Activated naive CD4-positive, alpha-beta T cell treated with anti-CD3 and anti-CD28 coated beads for 36 hours (primary cell): ENCODE results near the gene NCOR1. TPM values are rescaled to one million over a fixed set of nuclear protein-coding genes. Genes with fewer than 3 reads are reported as not detected.

Source experiments
- CTCF ChIA-PET: fragments of 350-600 bp; sonication (Branson Sonifier 250); formaldehyde crosslinking; loops from one replicate; lab custom pipeline; 2021; ENCODE audit warnings: antibody characterized with exemption; lab: Charles Lee
- DNase-seq: peaks from one replicate; pipeline ENCODE4 v3.0.0-alpha.2; 2020
- H3K27ac Mint-ChIP-seq: one replicate; pipeline ENCODE4 v1.8.0; 2021; ENCODE audit warnings: mild to moderate bottlenecking, mixed read lengths
- H3K27me3 Mint-ChIP-seq: one replicate; pipeline ENCODE4 v1.8.0; 2021; ENCODE audit warnings: low read depth, mixed read lengths
- H3K36me3 Mint-ChIP-seq: one replicate; pipeline ENCODE4 v1.8.0; 2021; ENCODE audit warnings: low read depth, mixed read lengths
- H3K4me1 Mint-ChIP-seq: one replicate; pipeline ENCODE4 v1.8.0; 2021; ENCODE audit warnings: low read depth, mixed read lengths
- H3K4me3 Mint-ChIP-seq: one replicate; pipeline ENCODE4 v1.8.0; 2021; ENCODE audit warnings: mild to moderate bottlenecking, moderate library complexity, mixed read lengths
- H3K9me3 Mint-ChIP-seq: one replicate; pipeline ENCODE4 v1.8.0; 2021; ENCODE audit warnings: mixed read lengths
- intact Hi-C: fragments of 100-400 bp; cut with micrococcal nuclease; formaldehyde crosslinking; loops from one replicate; pipeline ENCODE4 v1.15.1; 2023
- total RNA-seq, 2 experiments: library from RNA; stranded (reverse); gene quantifications; one replicate each; pipeline ENCODE4 v1.2.3, GENCODE V29; 2021

NCOR1 gene
- total RNA-seq, 2 experiments from 2014 or later, result 101 to 104 TPM

- no peak for DNase-seq
- no peaks in the 10 kb centered on the region for H3K4me1 Mint-ChIP-seq
- no peaks in the 10 kb centered on the region for H3K9me3 Mint-ChIP-seq
- H3K27me3 Mint-ChIP-seq, result no peaks in the 10 kb centered on the region
- H3K27ac Mint-ChIP-seq, result no peak overlapping the region
- peaks cover 29% of the 10 kb centered on the region for H3K36me3 Mint-ChIP-seq
- CTCF ChIA-PET, result no interaction called here
- H3K4me3 Mint-ChIP-seq, result no peak overlapping the region
- intact Hi-C loops, result no loop called here
These were observed 109.0 kb downstream of the NCOR1 start for GRCh38 chr17:16106161-16106891.

- intact Hi-C loops, result no loop called here
- CTCF ChIA-PET, result no interaction called here
- H3K9me3 Mint-ChIP-seq, result no peaks in the 10 kb centered on the region
- DNase-seq, result no peak
- H3K36me3 Mint-ChIP-seq, result peaks cover 31% of the 10 kb centered on the region
- H3K27ac Mint-ChIP-seq, result no peak overlapping the region
- H3K27me3 Mint-ChIP-seq, result no peaks in the 10 kb centered on the region
- H3K4me1 Mint-ChIP-seq, result no peaks in the 10 kb centered on the region
- no peak overlapping the region for H3K4me3 Mint-ChIP-seq
These were observed 111.1 kb downstream of the NCOR1 start for GRCh38 chr17:16104189-16104588.

DNA sequence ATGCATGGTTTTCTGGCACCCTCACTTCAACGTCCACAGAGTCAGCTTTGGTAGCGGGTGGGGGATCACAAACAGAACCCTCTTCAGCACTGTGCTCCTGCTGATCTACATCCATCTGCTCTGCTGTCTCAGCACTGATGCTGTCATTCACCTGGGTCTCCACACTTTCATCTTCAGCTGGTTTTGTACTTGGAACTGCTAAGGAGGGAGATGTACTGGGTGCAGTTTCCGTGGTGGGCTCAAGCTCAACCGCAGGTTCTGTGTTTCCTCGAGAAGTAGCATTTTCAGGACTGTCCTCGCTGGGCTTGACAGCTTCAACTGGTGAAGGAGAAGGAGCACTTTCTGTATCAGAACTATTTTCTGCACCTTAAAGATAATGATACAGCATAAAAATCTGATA lies 113.9 kb downstream of the NCOR1 start:
- H3K4me3 Mint-ChIP-seq, result no peak overlapping the region
- CTCF ChIA-PET, result no interaction called here
- H3K4me1 Mint-ChIP-seq, result no peaks in the 10 kb centered on the region
- H3K27me3 Mint-ChIP-seq, result no peaks in the 10 kb centered on the region
- peaks cover 38% of the 10 kb centered on the region for H3K36me3 Mint-ChIP-seq
- DNase-seq, result no peak
- intact Hi-C loops, result no loop called here
- no peak overlapping the region for H3K27ac Mint-ChIP-seq
- no peaks in the 10 kb centered on the region for H3K9me3 Mint-ChIP-seq

DNA sequence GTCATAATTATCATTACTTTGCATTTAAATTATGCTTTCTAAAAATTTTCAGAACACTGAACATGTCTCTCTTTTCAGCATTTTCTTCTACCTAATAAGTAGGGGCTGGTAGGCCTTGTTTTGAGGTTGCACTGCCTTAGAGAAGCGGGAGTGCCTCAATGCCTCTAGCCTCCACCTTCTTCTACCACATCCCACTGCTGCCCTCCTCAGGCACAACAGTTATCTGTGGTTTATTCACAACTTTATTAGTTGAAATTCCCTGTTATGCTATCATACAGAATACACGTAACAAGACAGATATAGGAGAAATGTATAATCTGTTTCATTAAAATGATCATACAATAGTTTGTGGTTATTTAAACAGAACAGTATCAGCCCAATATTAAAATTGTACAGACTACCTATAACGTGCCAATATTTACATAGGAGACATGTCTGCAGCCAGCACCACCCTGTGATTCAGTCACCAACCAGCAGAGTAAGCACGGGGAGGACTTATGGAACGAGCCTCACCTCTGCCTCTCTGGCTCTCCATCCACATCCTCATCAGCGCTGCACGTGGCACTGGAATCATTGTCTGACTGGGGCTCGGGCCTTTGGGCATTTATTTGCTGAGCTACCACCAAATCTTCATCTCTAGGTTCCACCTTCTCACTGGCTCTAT lies 114.5 kb downstream of the NCOR1 start:
- no peak overlapping the region for H3K4me3 Mint-ChIP-seq
- H3K27ac Mint-ChIP-seq, result no peak overlapping the region
- intact Hi-C loops, result no loop called here
- no peak for DNase-seq
- H3K4me1 Mint-ChIP-seq, result no peaks in the 10 kb centered on the region
- CTCF ChIA-PET, result no interaction called here
- H3K36me3 Mint-ChIP-seq, result peaks cover 40% of the 10 kb centered on the region
- H3K27me3 Mint-ChIP-seq, result no peaks in the 10 kb centered on the region
- no peaks in the 10 kb centered on the region for H3K9me3 Mint-ChIP-seq

- no peak for DNase-seq
- Mint-ChIP-seq H3K27me3 (no peaks in the 10 kb centered on the region), H3K9me3 (no peaks in the 10 kb centered on the region), H3K4me1 (peaks cover 3% of the 10 kb centered on the region), H3K4me3 (no peak overlapping the region), H3K27ac (no peak overlapping the region), H3K36me3 (peaks cover 26% of the 10 kb centered on the region)
- CTCF ChIA-PET, result interaction anchor here (0.6 kb wide), 1 partner anchor 239 kb away, joined by 3 read pairs; no protein-coding TSS in a partner anchor
- intact Hi-C loops, result no loop called here
These were observed 123.6 kb downstream of the NCOR1 start for GRCh38 chr17:16091773-16092172.

GRCh38 chr17:16086957-16087356 lies 128.4 kb downstream of the NCOR1 start:
- no peaks in the 10 kb centered on the region for H3K9me3 Mint-ChIP-seq
- no peak for DNase-seq
- peaks cover 18% of the 10 kb centered on the region for H3K4me1 Mint-ChIP-seq
- peaks cover 30% of the 10 kb centered on the region for H3K36me3 Mint-ChIP-seq
- CTCF ChIA-PET, result no interaction called here
- no peaks in the 10 kb centered on the region for H3K27me3 Mint-ChIP-seq
- H3K4me3 Mint-ChIP-seq, result no peak overlapping the region
- intact Hi-C loops, result no loop called here
- H3K27ac Mint-ChIP-seq, result no peak overlapping the region

DNA sequence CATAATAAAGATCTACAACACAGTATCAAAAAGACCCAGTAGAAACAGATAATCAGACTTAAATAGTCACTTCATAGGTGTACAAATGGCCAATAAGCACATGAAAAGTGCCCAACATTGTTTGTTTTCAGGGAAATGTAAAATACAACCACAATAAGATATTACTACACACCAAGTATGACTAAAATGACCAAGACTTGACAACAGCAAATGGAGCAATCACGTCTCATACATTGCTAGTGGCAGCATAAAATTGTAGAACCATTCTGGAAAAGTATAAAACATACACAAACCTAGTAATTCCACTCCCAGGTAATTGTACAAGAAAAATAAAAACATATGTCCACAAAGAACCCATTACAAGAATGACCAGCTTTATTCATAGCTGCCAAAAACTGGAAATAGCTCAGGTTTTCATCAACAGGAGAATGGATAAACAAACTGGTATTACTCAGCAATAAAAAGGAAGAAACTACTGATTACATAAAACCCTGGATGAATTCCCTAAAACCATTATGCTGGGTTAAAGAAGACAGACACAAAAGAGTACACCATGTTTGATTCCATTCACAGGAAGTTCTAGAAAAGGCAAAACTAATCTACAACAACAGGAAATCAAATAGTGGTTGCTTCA lies 130.2 kb downstream of the NCOR1 start:
- Mint-ChIP-seq H3K9me3 (no peaks in the 10 kb centered on the region), H3K36me3 (peaks cover 31% of the 10 kb centered on the region), H3K27me3 (no peaks in the 10 kb centered on the region), H3K4me1 (peaks cover 18% of the 10 kb centered on the region), H3K27ac (no peak overlapping the region), H3K4me3 (no peak overlapping the region)
- intact Hi-C loops, result no loop called here
- no peak for DNase-seq
- CTCF ChIA-PET, result no interaction called here

DNA sequence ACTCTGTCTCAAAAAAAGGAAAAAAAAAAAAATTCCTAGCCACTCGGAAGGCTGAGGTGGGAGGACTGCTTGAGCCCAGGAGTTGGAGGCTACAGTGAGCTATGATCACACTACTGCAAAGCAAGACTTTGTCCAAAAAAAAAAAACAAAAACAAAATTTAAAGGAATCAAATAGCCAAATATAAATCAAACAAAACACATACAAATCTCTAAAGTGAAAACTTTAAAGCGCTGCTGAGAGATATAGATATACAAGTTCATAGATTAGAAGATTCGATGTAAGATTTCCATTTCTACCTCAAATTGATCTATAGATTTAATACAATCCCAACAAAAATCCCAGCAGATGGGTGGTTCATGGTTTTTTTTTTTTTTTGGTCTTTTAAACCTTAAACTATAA lies 132.1 kb downstream of the NCOR1 start:
- Mint-ChIP-seq H3K36me3 (peaks cover 36% of the 10 kb centered on the region), H3K4me1 (peaks cover 19% of the 10 kb centered on the region), H3K27ac (no peak overlapping the region), H3K27me3 (no peaks in the 10 kb centered on the region), H3K9me3 (no peaks in the 10 kb centered on the region), H3K4me3 (no peak overlapping the region)
- intact Hi-C loops, result no loop called here
- DNase-seq, result no peak
- CTCF ChIA-PET, result no interaction called here

GRCh38 chr17:16081507-16082087 lies 133.7 kb downstream of the NCOR1 start:
- no peaks in the 10 kb centered on the region for H3K9me3 Mint-ChIP-seq
- H3K36me3 Mint-ChIP-seq, result peaks cover 37% of the 10 kb centered on the region
- H3K4me1 Mint-ChIP-seq, result peaks cover 15% of the 10 kb centered on the region
- DNase-seq, result no peak
- CTCF ChIA-PET, result interaction anchor here (0.5 to 0.8 kb wide), 2 partner anchors 44 to 77 kb away, joined by 3 to 6 read pairs; no protein-coding TSS in a partner anchor
- H3K4me3 Mint-ChIP-seq, result no peak overlapping the region
- no peak overlapping the region for H3K27ac Mint-ChIP-seq
- intact Hi-C loops, result no loop called here
- no peaks in the 10 kb centered on the region for H3K27me3 Mint-ChIP-seq

- no peak for DNase-seq
- Mint-ChIP-seq H3K9me3 (no peaks in the 10 kb centered on the region), H3K27ac (no peak overlapping the region), H3K36me3 (peaks cover 31% of the 10 kb centered on the region), H3K27me3 (no peaks in the 10 kb centered on the region), H3K4me3 (no peak overlapping the region), H3K4me1 (peaks cover 7% of the 10 kb centered on the region)
- CTCF ChIA-PET, result no interaction called here
- intact Hi-C loops, result no loop called here
These were observed 135.0 kb downstream of the NCOR1 start for GRCh38 chr17:16080366-16080765.

- H3K4me1 Mint-ChIP-seq, result peaks cover 2% of the 10 kb centered on the region
- CTCF ChIA-PET, result no interaction called here
- H3K36me3 Mint-ChIP-seq, result peaks cover 20% of the 10 kb centered on the region
- H3K27me3 Mint-ChIP-seq, result no peaks in the 10 kb centered on the region
- H3K27ac Mint-ChIP-seq, result no peak overlapping the region
- H3K4me3 Mint-ChIP-seq, result no peak overlapping the region
- no peaks in the 10 kb centered on the region for H3K9me3 Mint-ChIP-seq
- DNase-seq, result no peak
- intact Hi-C loops, result no loop called here
These were observed 139.4 kb downstream of the NCOR1 start for GRCh38 chr17:16075949-16076348.

DNA sequence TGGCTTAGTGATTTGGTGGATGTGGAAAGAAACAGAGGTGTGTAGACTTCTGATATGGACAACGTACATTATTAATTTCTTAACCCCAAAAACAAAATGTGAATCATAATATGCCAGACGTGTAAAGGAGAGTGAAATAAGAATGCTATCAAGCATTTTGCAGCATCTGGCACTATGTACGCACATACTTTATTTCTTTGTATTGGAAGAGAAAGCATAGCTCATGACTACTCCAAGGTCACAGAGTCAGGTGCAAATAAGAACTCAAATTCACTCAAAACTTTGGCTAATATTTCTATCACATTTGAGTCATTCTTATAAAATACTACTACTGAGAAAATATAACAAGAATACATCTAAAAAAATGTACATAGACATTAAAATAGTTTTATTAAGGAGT lies 140.9 kb downstream of the NCOR1 start:
- intact Hi-C loops, result no loop called here
- Mint-ChIP-seq H3K27ac (no peak overlapping the region), H3K27me3 (no peaks in the 10 kb centered on the region), H3K9me3 (no peaks in the 10 kb centered on the region), H3K4me3 (no peak overlapping the region), H3K36me3 (peaks cover 26% of the 10 kb centered on the region), H3K4me1 (no peaks in the 10 kb centered on the region)
- DNase-seq, result no peak
- CTCF ChIA-PET, result interaction anchor here (1.4 kb wide), 1 partner anchor 15 kb away, joined by 3 read pairs; no protein-coding TSS in a partner anchor
